NCI-H187 treated with DMSO at 0.1 percent for 48 hours (cell line): ENCODE data around the gene IL15.
"Not testable (repeated sequence)": the region's sequence is repeated elsewhere in the genome, so short reads cannot be mapped to it uniquely, and the experiment has no call there.

Experiments
- DNase-seq: peaks from one replicate; lab custom pipeline; 2025; lab: John Stamatoyannopoulos, UW

The IL15 gene

GRCh38 chr4:141703497-141703896, 67.1 kb downstream of the IL15 start:
- no peak for DNase-seq

- no peak for DNase-seq
These were observed 68.8 kb downstream of the IL15 start for GRCh38 chr4:141705048-141705746.

GRCh38 chr4:141705747-141706377, 69.5 kb downstream of the IL15 start:
- DNase-seq: no peak

DNA sequence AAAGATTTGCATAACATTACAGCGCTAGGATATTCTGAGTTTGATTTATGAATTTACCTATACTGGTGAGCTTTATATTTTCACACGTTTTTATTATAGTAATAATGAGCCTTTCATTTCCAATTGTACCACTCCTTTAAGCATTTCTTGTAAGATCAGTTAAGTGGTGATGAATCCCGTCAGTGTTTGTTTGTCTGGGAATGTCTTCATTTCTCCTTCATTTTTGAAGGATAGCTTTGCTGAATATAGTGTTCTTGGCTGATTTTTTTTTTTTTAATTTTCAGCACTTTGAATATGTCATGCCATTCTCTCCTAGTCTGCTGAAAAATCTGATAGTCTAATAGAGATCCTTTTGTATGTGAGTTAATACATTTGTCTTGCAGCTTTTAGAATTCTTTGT, 70.1 kb downstream of the IL15 start:
- no peak for DNase-seq

GRCh38 chr4:141711211-141711610, 74.8 kb downstream of the IL15 start:
- no peak for DNase-seq

- DNase-seq: no peak
These were observed 76.8 kb downstream of the IL15 start for GRCh38 chr4:141713185-141713584.

- no peak for DNase-seq
These were observed 77.5 kb downstream of the IL15 start for GRCh38 chr4:141713771-141714445.

DNA sequence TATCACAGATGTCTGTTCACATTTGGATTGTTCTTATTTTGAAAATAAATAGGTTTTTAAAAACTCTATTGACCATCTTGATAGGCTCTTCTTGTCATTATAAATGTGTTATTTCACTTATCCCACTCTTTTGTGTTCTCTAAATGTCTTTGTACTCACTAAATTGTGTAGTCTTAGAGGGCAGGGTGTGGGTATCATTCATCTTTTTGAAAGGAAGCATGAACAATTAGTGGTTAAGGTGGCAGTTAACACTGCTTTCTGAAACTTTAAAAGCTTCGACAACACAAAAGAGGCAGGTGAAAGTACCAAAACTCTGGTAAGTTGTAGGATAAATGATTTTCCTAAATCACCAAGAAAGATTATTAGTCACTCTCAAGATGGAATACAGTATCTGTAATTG, 83.2 kb downstream of the IL15 start:
- DNase-seq: no peak

DNA sequence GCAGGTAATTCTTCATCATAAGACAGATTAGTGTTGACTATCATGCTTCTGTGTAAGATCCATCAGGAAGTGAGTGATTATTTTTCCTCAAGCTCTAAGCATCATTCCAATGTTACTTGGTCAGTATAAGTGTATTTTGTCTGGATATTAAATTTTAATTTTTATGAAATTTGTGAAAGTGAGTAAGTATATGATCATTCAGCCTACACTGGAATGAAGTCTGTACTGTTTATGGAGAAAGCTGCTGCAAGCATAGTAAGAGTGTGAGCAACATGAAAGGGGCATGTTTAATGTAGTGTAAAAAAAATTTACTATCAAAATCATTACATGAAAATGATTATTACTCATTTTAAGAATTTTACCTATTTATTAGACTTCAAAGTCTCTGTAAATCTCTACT, 84.8 kb downstream of the IL15 start:
- no peak for DNase-seq

GRCh38 chr4:141724646-141725045, 88.3 kb downstream of the IL15 start:
- DNase-seq: no peak

DNA sequence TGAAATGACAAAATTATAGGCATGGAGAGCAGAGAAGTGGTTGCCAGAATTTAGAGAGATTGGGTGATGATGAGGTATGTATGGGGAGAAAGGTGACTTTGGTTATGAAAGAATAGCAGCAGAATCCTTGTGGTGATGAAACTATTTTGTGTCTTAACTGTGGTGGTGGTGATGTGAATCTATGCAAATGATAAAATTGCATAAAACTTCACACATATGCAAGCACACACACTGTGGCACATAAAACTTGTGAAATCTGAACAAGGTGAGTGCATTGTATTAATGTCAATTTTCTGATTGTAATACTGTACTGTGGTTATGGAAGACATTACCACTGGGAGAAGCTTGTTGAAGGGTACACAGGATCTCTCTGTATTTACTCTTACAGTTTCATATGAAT, 91.0 kb downstream of the IL15 start:
- no peak for DNase-seq

DNA sequence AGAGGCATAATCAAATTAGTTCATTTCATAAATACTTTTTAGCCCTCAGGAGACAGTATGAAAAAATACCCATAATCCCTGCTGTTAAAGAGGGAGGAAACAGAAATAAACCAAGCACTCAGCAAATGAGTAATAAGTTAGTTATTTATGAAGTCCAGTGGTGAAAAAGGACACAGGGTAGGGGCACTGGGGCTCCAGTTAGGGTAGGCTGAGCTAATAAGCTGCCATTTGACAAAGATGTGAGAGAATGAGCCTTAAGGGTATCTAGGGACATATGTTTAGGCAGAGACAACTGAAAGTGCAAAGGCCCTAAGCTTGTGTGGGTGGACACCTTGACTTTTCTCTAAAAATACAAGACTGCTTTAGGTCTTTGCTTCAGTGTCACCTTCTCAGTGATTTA, 94.4 kb downstream of the IL15 start:
- DNase-seq: no peak

- DNase-seq: no peak
These were observed 95.1 kb downstream of the IL15 start for GRCh38 chr4:141731481-141731880.

DNA sequence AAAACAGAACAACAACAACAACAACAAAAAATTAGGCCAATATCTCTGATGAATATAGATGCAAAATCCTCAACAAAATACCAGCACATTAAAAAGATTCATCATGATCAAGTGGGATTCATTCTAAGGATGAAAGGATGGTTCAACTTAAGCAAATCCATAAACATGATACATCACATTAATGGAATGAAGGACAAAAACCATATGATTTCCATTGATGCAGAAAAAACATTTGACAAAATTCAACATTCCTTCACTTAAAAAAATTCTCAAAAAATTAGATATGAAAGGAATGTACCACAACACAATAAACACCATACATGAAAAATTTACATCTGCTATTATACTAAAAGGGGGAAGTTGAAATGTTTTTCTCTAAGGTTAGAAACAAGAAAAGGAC, 103.3 kb downstream of the IL15 start:
- DNase-seq: no peak

DNA sequence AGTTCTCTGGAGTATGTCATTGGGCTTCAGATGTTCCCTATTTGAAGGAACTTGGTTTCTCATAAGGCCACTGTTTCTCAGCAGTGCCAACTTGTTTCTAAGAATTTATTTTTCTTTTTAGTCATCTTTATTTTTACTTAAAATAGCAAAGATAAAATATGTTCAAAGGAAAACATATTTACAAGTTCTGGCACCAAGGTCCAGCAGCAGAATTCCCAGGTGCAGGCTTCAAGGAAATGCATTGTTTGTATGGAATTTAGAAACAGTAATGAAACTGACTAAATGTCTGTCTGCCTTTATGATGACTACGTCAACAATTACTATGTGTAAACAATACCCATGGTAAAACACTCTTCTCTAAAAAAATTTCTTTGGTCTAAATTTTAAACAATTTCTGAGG, 109.6 kb downstream of the IL15 start:
- DNase-seq: no peak

- not testable (repeated sequence) for DNase-seq
These were observed 115.4 kb downstream of the IL15 start for GRCh38 chr4:141751806-141752205.

DNA sequence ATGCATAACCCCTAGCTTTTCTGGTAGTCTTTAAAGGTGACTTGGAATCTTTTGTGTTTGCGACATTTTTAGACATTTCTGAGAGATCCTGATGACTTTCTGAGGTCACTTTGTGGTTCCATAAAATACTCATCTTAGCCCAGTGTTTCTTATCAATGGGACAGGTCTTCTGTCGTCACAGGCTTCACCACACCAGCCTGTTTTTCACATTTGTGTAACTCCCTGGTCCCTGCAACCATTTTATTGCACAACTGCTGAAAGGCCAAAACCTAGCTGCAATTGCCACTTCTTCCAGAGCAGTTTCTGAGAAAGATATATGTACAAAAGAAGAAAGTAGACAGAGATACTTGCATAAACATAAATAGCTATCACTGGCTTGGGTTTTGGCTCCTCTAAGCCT, 120.9 kb downstream of the IL15 start:
- DNase-seq: no peak

GRCh38 chr4:141759796-141760425, 123.5 kb downstream of the IL15 start:
- no peak for DNase-seq

GRCh38 chr4:141761926-141762325, 125.5 kb downstream of the IL15 start:
- DNase-seq: no peak

DNA sequence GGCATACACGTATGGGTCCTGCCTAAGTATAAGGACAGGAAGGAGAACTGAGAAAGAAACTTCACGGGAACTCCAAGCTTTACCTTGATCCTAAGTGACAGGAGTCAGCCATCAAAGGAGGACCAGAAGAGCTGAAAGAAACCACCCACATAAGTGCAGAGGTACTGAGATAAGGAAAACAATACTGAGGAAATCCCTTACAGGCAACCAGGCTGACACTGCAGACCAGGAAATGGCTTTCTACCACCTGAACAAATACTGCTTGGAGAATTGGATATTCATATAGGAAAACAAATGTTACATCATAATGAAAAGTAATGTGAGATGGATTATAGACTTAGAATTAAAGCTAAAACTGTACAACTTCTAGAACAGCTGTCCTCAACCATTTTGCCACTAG, 127.0 kb downstream of the IL15 start:
- no peak for DNase-seq

DNA sequence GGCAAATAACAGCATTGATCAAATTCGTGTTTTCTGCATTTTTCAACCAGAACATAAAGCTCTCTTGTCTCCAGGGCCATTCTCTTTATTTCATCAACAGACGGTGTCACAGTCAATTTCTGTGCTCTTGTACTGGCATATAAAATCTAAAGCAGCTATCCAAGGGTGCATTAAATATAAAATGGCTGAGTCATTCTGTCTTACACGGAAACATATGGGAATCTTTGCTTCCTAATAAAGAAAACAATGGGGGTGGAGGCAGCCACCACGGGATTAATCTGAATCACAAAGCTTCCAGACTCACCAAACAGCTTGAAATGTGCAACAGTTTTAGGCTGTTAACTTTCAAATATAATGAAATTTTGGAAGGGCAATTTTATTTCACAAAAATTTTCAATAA, 132.6 kb downstream of the IL15 start:
- DNase-seq: no peak

DNA sequence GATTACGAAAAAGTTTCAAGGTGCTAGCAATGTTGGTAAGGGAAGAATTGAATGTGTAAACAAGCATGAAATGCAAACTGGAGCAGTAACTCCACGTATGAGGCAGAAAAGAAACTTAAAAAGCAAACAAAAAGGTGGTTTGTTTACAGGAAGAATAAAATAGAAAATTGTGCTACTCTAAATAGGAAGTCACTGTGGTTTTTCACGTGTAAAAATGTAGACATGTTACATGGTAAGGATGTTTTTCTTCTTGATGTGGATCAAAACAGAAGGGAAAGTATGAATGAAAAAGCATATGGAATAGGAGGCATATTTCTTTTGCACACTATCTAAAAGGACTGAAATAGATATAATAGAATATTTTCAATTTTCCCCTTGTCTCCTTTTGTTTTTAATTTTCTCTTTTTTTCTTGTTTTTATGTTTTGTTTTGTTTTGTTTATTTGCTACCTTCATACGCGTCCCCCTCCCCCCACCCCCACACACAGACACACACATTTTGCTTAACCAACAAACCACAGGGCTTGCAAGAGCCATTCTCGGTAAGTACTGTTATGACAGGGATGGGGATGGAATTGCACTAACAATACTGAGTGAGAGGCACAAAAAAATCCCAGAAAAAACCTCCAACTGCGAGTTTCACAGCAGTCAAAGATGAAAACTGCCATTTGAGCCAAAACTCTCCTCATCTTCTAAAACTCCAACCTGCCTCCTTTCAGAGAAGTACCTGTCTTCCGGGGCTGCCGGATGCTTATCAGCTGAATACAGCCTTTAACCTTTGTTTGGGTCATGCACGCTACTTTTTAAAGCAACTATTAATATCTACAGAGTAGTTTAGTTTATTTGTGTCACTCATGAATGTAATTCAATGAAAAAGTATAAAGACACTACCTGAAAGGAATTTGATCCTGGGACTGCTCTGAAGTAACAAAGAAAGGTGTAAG, 135.8 kb downstream of the IL15 start:
- no peak for DNase-seq
